KMS-11 (cell line): ENCODE results near the gene FLT3.

Source experiments
- H2AFZ ChIP-seq: fragments of 200-600 bp; sonication (generic); 2 replicates; pipeline ENCODE4 v1.6.1; 2016; ENCODE audit warnings: antibody characterized with exemption, mixed run types, low read depth
- H3K27ac ChIP-seq: fragments of 200-600 bp; sonication (generic); 2 replicates; pipeline ENCODE4 v1.6.1; 2016; ENCODE audit warnings: mild to moderate bottlenecking, mixed run types
- H3K27me3 ChIP-seq: fragments of 200-600 bp; sonication (generic); 2 replicates; pipeline ENCODE4 v1.6.1; 2017; ENCODE audit warnings: mild to moderate bottlenecking, low read depth, mixed run types, moderate library complexity; ENCODE audit not compliant: insufficient read depth
- H3K36me3 ChIP-seq: fragments of 200-600 bp; sonication (generic); 2 replicates; pipeline ENCODE4 v1.6.1; 2017; ENCODE audit warnings: mild to moderate bottlenecking, mixed run types; ENCODE audit not compliant: insufficient read depth
- H3K4me1 ChIP-seq: fragments of 200-600 bp; sonication (generic); 2 replicates; pipeline ENCODE4 v1.6.1; 2016; ENCODE audit warnings: mild to moderate bottlenecking, low read depth, mixed run types; ENCODE audit not compliant: poor library complexity, severe bottlenecking
- H3K4me2 ChIP-seq: fragments of 200-600 bp; sonication (generic); 2 replicates; pipeline ENCODE4 v1.7.0; 2016; ENCODE audit warnings: mild to moderate bottlenecking, mixed run types
- H3K4me3 ChIP-seq: fragments of 200-600 bp; sonication (generic); IDR thresholded peaks from 2 replicates; pipeline ENCODE4 v1.6.1; 2017; ENCODE audit warnings: low read depth, low read length, mixed read lengths; ENCODE audit not compliant: insufficient read depth
- H3K79me2 ChIP-seq: fragments of 200-600 bp; sonication (generic); 2 replicates; pipeline ENCODE4 v1.6.1; 2016; ENCODE audit warnings: low read depth, mixed run types; ENCODE audit not compliant: insufficient read depth
- H3K9ac ChIP-seq: fragments of 200-600 bp; sonication (generic); 2 replicates; pipeline ENCODE4 v1.6.1; 2016; ENCODE audit warnings: mild to moderate bottlenecking, mixed run types
- H4K20me1 ChIP-seq: fragments of 200-600 bp; sonication (generic); 2 replicates; pipeline ENCODE4 v1.6.1; 2016; ENCODE audit warnings: mild to moderate bottlenecking, mixed run types; ENCODE audit not compliant: insufficient read depth
- CTCF ChIP-seq: fragments of 200-600 bp; sonication (generic); conservative IDR thresholded peaks from 2 replicates; pipeline ENCODE4 v1.6.1; 2017; ENCODE audit warnings: low read depth, mild to moderate bottlenecking, antibody characterized with exemption, low read length, moderate library complexity, mixed read lengths

The FLT3 gene

GRCh38 chr13:27959976-27960361 lies 140.4 kb downstream of the FLT3 start:
- Histone ChIP-seq H3K27ac (no peak overlapping the region), H3K27me3 (no peaks in the 10 kb centered on the region), H4K20me1 (no peaks in the 10 kb centered on the region), H3K4me2 (no peak overlapping the region), H3K79me2 (no peaks in the 10 kb centered on the region), H3K36me3 (no peaks in the 10 kb centered on the region), H2AFZ (no peak overlapping the region), H3K4me1 (no peaks in the 10 kb centered on the region), H3K9ac (no peak overlapping the region), H3K4me3 (no peak overlapping the region)
- TF ChIP-seq CTCF = no peak

DNA sequence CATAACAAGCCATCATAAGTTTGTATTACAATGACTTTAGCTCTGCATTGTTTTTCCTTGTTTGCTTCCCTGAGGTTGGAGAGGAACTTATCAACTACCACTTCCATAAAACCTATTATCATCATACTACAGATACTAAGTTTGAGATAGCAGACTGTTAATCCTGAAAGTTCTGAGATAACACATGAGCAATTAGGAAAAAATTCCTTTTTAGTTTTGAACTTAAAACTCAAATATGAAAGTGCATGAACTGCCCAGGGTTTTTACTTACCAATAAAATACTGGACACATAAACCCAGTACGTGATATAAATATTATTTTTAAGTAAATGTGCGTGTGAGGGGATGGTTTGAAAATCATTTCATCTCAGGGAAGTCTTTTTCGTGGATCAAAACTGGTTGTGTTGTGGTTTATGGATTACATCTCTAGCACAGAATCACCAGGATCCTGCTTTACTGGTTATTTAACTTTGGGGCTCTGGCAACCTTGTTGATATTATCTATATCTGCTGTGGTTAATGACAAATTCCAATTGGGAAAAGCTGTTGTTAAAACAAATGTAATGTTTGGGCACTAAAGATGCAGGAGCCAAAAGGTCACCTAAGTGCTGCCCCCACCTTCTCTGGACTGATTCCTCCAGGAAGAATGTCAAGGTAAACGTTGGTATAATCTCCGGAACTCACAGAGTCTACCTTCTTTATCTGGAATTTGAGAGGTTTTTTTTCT lies 143.6 kb downstream of the FLT3 start:
- Histone ChIP-seq H3K4me2 (no peak overlapping the region), H3K79me2 (no peaks in the 10 kb centered on the region), H4K20me1 (no peaks in the 10 kb centered on the region), H3K27ac (no peak overlapping the region), H3K36me3 (no peaks in the 10 kb centered on the region), H3K27me3 (no peaks in the 10 kb centered on the region), H3K4me3 (no peak overlapping the region), H3K9ac (no peak overlapping the region), H2AFZ (no peak overlapping the region), H3K4me1 (no peaks in the 10 kb centered on the region)
- no peak for TF ChIP-seq CTCF

GRCh38 chr13:27955014-27955591 lies 145.3 kb downstream of the FLT3 start:
- TF ChIP-seq CTCF = no peak
- Histone ChIP-seq H2AFZ (no peak overlapping the region), H3K27me3 (no peaks in the 10 kb centered on the region), H3K36me3 (no peaks in the 10 kb centered on the region), H3K79me2 (no peaks in the 10 kb centered on the region), H4K20me1 (no peaks in the 10 kb centered on the region), H3K9ac (no peak overlapping the region), H3K4me2 (no peak overlapping the region), H3K4me3 (no peak overlapping the region), H3K4me1 (no peaks in the 10 kb centered on the region), H3K27ac (no peak overlapping the region)

DNA sequence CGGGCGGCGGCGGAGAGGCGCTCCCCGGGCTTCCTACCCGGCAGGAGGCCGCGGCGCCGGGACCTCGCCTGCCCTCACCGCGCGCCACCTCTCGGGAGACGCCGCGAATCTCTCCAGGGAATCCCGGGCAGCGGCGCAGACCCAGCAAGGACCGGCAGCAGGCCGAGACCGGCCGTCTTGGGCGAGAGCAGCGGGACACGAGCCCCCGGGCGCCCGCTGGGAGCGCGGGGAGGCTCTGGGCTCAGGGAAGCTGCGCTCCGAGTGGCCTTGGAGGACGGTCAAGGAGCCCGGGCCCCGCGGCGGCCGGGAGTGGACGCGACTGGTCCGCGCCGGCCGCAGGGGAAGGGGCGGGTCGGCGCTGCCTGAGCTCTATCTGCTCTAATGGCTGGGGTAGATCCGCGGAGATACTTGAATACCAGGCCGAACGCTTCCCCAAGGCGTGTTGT lies 145.9 kb downstream of the FLT3 start:
- H3K4me1 ChIP-seq = no peaks in the 10 kb centered on the region
- peak overlapping the region; percentile 44; the same call in 1 of the 2 replicates for H3K4me2 ChIP-seq
- H2AFZ ChIP-seq = no peak overlapping the region; the same call in 1 of the 2 replicates
- H3K9ac ChIP-seq = no peak overlapping the region
- TF ChIP-seq CTCF = no peak
- H3K4me3 ChIP-seq = no peak overlapping the region
- H3K27ac ChIP-seq = no peak overlapping the region
- H4K20me1 ChIP-seq = no peaks in the 10 kb centered on the region
- H3K27me3 ChIP-seq = no peaks in the 10 kb centered on the region
- no peaks in the 10 kb centered on the region for H3K36me3 ChIP-seq
- no peaks in the 10 kb centered on the region for H3K79me2 ChIP-seq
